GM21423 (cell line): ENCODE data around the gene TMEM164.

Experiments used
- ATAC-seq: cut with Tn5 transposase; IDR thresholded peaks from one replicate; pipeline ENCODE4 v1.9.1; 2021; ENCODE audit warnings: mild to moderate bottlenecking, moderate library complexity; ENCODE audit not compliant: unreplicated experiment

TMEM164 gene

GRCh38 chrX:110036162-110037033 is 33.5 kb downstream of the TMEM164 start:
- ATAC-seq, result no peak

GRCh38 chrX:110037178-110037577 is 34.3 kb downstream of the TMEM164 start:
- no peak for ATAC-seq

- no peak for ATAC-seq
Observed at GRCh38 chrX:110038900-110039299, 36.0 kb downstream of the TMEM164 start.

- no peak for ATAC-seq
Observed at GRCh38 chrX:110041980-110042379, 39.1 kb downstream of the TMEM164 start.

GRCh38 chrX:110042496-110042895 is 39.6 kb downstream of the TMEM164 start:
- ATAC-seq, result no peak

GRCh38 chrX:110043506-110043905 is 40.6 kb downstream of the TMEM164 start:
- ATAC-seq, result no peak

- ATAC-seq, result no peak
Observed at GRCh38 chrX:110044346-110045249, 41.7 kb downstream of the TMEM164 start.

- ATAC-seq, result no peak
Observed at GRCh38 chrX:110045421-110045820, 42.5 kb downstream of the TMEM164 start.

GRCh38 chrX:110046001-110046400 is 43.1 kb downstream of the TMEM164 start:
- no peak for ATAC-seq

GRCh38 chrX:110046971-110047370 is 44.1 kb downstream of the TMEM164 start:
- ATAC-seq, result no peak

- no peak for ATAC-seq
Observed at GRCh38 chrX:110049096-110049495, 46.2 kb downstream of the TMEM164 start.

GRCh38 chrX:110050386-110050785 is 47.5 kb downstream of the TMEM164 start:
- no peak for ATAC-seq

- ATAC-seq, result no peak
Observed at GRCh38 chrX:110050901-110051300, 48.0 kb downstream of the TMEM164 start.

GRCh38 chrX:110051559-110051958 is 48.6 kb downstream of the TMEM164 start:
- no peak for ATAC-seq

GRCh38 chrX:110052303-110052702 is 49.4 kb downstream of the TMEM164 start:
- ATAC-seq, result no peak

GRCh38 chrX:110053453-110053852 is 50.5 kb downstream of the TMEM164 start:
- no peak for ATAC-seq

- no peak for ATAC-seq
Observed at GRCh38 chrX:110055616-110056015, 52.7 kb downstream of the TMEM164 start.

- ATAC-seq, result no peak
Observed at GRCh38 chrX:110056419-110056818, 53.5 kb downstream of the TMEM164 start.

- ATAC-seq, result no peak
Observed at GRCh38 chrX:110059410-110059809, 56.5 kb downstream of the TMEM164 start.

GRCh38 chrX:110060317-110060716 is 57.4 kb downstream of the TMEM164 start:
- ATAC-seq, result no peak

GRCh38 chrX:110060846-110061537 is 58.1 kb downstream of the TMEM164 start:
- ATAC-seq, result no peak
